Endothelial cell of umbilical vein (primary cell): ENCODE measurements around the gene SULT4A1. TPM values are rescaled to one million over a fixed set of nuclear protein-coding genes. Genes with fewer than 3 reads are reported as not detected.

Experiments
- BruUV-seq: library from RNA; stranded (reverse); fragments of 400-500 nt; replicated peaks from 2 replicates; lab custom pipeline; 2021; lab: Mats Ljungman, UMichigan
- CTCF ChIA-PET: fragments of 300-600, 350-600 bp; sonication (Branson Sonifier 250); formaldehyde crosslinking; loops from one replicate; lab custom pipeline; 2021; ENCODE audit warnings: antibody characterized with exemption, inconsistent platforms; lab: Charles Lee
- POLR2A ChIA-PET: fragments of 300-600, 350-600 bp; sonication (Branson Sonifier 250); formaldehyde crosslinking; loops from one replicate; lab custom pipeline; 2021; ENCODE audit warnings: antibody characterized with exemption, inconsistent platforms; lab: Charles Lee
- DNase-seq: peaks from one replicate; pipeline ENCODE4 v3.0.0-alpha.2; 2011; ENCODE audit warnings: low read depth, low spot score
- FAIRE-seq: peaks from 2 replicates; lab custom pipeline; 2011; peaks lifted over from hg19 to GRCh38; lab: Jason Lieb, UNC
- H2AFZ ChIP-seq: 2 replicates; pipeline ENCODE4 v1.6.0; 2012; ENCODE audit warnings: low read depth, low read length, control low read depth, inconsistent platforms
- H3K27ac ChIP-seq: 2 replicates; pipeline ENCODE4 v1.5.1; 2011; ENCODE audit warnings: low read depth, mild to moderate bottlenecking, control low read depth, low read length, moderate library complexity; ENCODE audit not compliant: insufficient read depth
- H3K27me3 ChIP-seq, 2 experiments: 2 replicates each; pipeline versions ENCODE4 v1.6.0 to v1.6.1; 2011; ENCODE audit warnings: low read length in 2 of 2, mixed read lengths in 1 of 2; ENCODE audit not compliant: control insufficient read depth in 2 of 2, insufficient read depth in 2 of 2
- H3K36me3 ChIP-seq, 2 experiments: 2 replicates in 1 of 2; 3 replicates in 1 of 2; pipeline ENCODE4 v1.5.1; 2011; ENCODE audit warnings: low read length in 2 of 2, mild to moderate bottlenecking in 1 of 2, moderate library complexity in 1 of 2; ENCODE audit not compliant: control insufficient read depth in 2 of 2, insufficient read depth in 2 of 2; ENCODE audit errors: extremely low read depth in 1 of 2
- H3K4me1 ChIP-seq: 3 replicates; pipeline ENCODE4 v1.5.1; 2011; ENCODE audit warnings: mild to moderate bottlenecking, low read length; ENCODE audit not compliant: control insufficient read depth, insufficient read depth; ENCODE audit errors: extremely low read depth
- H3K4me2 ChIP-seq: 2 replicates; pipeline ENCODE4 v1.6.1; 2011; ENCODE audit warnings: low read length, control low read depth, mixed read lengths; ENCODE audit not compliant: insufficient read depth
- H3K4me3 ChIP-seq, 3 experiments: fragments of 200-600 bp in 1 of 3; sonication (generic), shearing (Covaris generic) in 1 of 3; replicated peaks in 1 of 3; 2 replicates each; pipeline ENCODE4 v1.5.1; 2011 to 2016; ENCODE audit warnings: control low read depth in 3 of 3, low read length in 3 of 3, mild to moderate bottlenecking in 2 of 3, inconsistent platforms in 1 of 3, low read depth in 1 of 3, moderate library complexity in 1 of 3; ENCODE audit not compliant: insufficient read depth in 1 of 3
- H3K79me2 ChIP-seq: 2 replicates; pipeline ENCODE4 v1.6.0; 2012; ENCODE audit warnings: low read length, inconsistent platforms; ENCODE audit not compliant: control insufficient read depth, insufficient read depth
- H3K9ac ChIP-seq: replicated peaks from 2 replicates; pipeline ENCODE3; 2011; ENCODE audit warnings: low read length, control low read depth; ENCODE audit not compliant: insufficient read depth; ENCODE audit errors: extremely low read depth
- H3K9me1 ChIP-seq: replicated peaks from 3 replicates; pipeline ENCODE4 v1.6.0; 2011; ENCODE audit warnings: mild to moderate bottlenecking, low read length; ENCODE audit not compliant: control insufficient read depth, insufficient read depth; ENCODE audit errors: extremely low read depth
- H3K9me3 ChIP-seq: replicated peaks from 2 replicates; pipeline ENCODE4 v1.5.1; 2012; ENCODE audit warnings: low read length, inconsistent platforms; ENCODE audit not compliant: control insufficient read depth, insufficient read depth
- H4K20me1 ChIP-seq: replicated peaks from 2 replicates; pipeline ENCODE3; 2011; ENCODE audit warnings: mild to moderate bottlenecking, low read length; ENCODE audit not compliant: control insufficient read depth, insufficient read depth; ENCODE audit errors: extremely low read depth
- CTCF ChIP-seq, 2 donors: IDR thresholded peaks; 1 replicate in 1 of 2; 2 replicates in 1 of 2; pipeline ENCODE4 v1.5.1; 2011; ENCODE audit warnings: low read length in 2 of 2, mild to moderate bottlenecking in 2 of 2, moderate library complexity in 2 of 2, control low read depth in 1 of 2, inconsistent platforms in 1 of 2, low read depth in 1 of 2; ENCODE audit not compliant: insufficient read depth in 1 of 2; ENCODE audit errors: extremely low read depth in 1 of 2
- EZH2 ChIP-seq: IDR thresholded peaks from 2 replicates; pipeline ENCODE4 v1.6.1; 2012; ENCODE audit warnings: borderline replicate concordance, low read depth, mild to moderate bottlenecking, moderate library complexity, low read length, inconsistent platforms; ENCODE audit not compliant: severe bottlenecking
- FOS ChIP-seq: IDR thresholded peaks from 2 replicates; pipeline ENCODE4 v1.6.1; 2011; ENCODE audit warnings: mild to moderate bottlenecking, low read length, moderate library complexity, borderline replicate concordance; ENCODE audit not compliant: insufficient read depth
- GATA2 ChIP-seq: IDR thresholded peaks from 2 replicates; pipeline ENCODE4 v1.7.0; 2011; ENCODE audit warnings: low read depth, mild to moderate bottlenecking, moderate library complexity, mixed read lengths, low read length; ENCODE audit not compliant: insufficient read length, insufficient read depth
- JUN ChIP-seq: IDR thresholded peaks from 2 replicates; pipeline ENCODE4 v1.6.1; 2011; ENCODE audit warnings: borderline replicate concordance, low read depth; ENCODE audit not compliant: insufficient read length, insufficient read depth
- MAX ChIP-seq: IDR thresholded peaks from 2 replicates; pipeline ENCODE4 v1.6.1; 2011; ENCODE audit not compliant: insufficient read depth, insufficient read length
- MYC ChIP-seq: IDR thresholded peaks from one replicate; pipeline ENCODE4 v1.6.1; 2011; ENCODE audit warnings: mild to moderate bottlenecking, low read depth, low read length
- POLR2A ChIP-seq: IDR thresholded peaks from 2 replicates; pipeline ENCODE4 v1.6.1; 2012; ENCODE audit warnings: low read depth, mild to moderate bottlenecking, control low read depth, low read length
- POLR2AphosphoS5 ChIP-seq: IDR thresholded peaks from 2 replicates; pipeline ENCODE4 v1.6.1; 2012; ENCODE audit warnings: low read depth, mild to moderate bottlenecking, control low read depth, low read length, moderate library complexity; ENCODE audit not compliant: insufficient read depth
- dilution Hi-C: fragments of 300-500 bp; cut with MboI; formaldehyde crosslinking; loops from one replicate; pipeline ENCODE4 v1.15.0; 2019; ENCODE audit warnings: low sequenced_read_pairs; ENCODE audit not compliant: extremely low pct_ligation_motif_present
- intact Hi-C: fragments of 100-400 bp; cut with micrococcal nuclease; formaldehyde crosslinking; loops from one replicate; pipeline ENCODE4 v1.10.0; 2022
- polyA plus RNA-seq, 4 experiments: library from polyadenylated mRNA; depleted of rRNA in 3 of 4; stranded (reverse) in 3 of 4; unstranded in 1 of 4; fragments of >200 nt; gene quantifications; 2 replicates each; pipeline versions ENCODE4 v1.2.1 to v1.2.3, GENCODE V29; 2011 to 2012; ENCODE audit warnings: missing spikeins in 1 of 4
- total RNA-seq: library from RNA; stranded (reverse); gene quantifications from 2 replicates; pipeline ENCODE4 v1.2.3, GENCODE V29; 2021

Gene SULT4A1
- total and polyA plus RNA-seq, 2 donors (not counting 3 experiments of a cell fraction or from before 2014, with no cell fraction given), result 0.48 TPM; not detected in 1

GRCh38 chr22:43844560-43845545, 17.5 kb downstream of the SULT4A1 start:
- no peaks in the 10 kb centered on the region for H4K20me1 ChIP-seq
- H3K9me1 ChIP-seq, result no peaks in the 10 kb centered on the region
- H3K4me2 ChIP-seq, result no peak overlapping the region
- no peak for DNase-seq
- dilution Hi-C loops, result no loop called here
- TF ChIP-seq MAX (no peak), GATA2 (no peak), FOS (no peak), EZH2 (no peak), JUN (no peak), POLR2A (no peak), POLR2AphosphoS5 (no peak), CTCF (IDR thresholded peaks at IDR 0.05; ENCODE audit: extremely low read depth in 1 of 2, insufficient read depth in 1 of 2, low read depth in 1 of 2, low read length in 2 of 2) (no peak), MYC (no peak)
- intact Hi-C loops, result no loop called here
- no peak overlapping the region for H3K4me3 ChIP-seq
- BruUV-seq, result no TSS peak
- H3K9me3 ChIP-seq, result no peaks in the 10 kb centered on the region
- ChIA-PET POLR2A (no interaction called here), CTCF (no interaction called here)
- no peaks in the 10 kb centered on the region for H3K79me2 ChIP-seq
- no peak overlapping the region for H3K27ac ChIP-seq
- no peak overlapping the region for H2AFZ ChIP-seq
- no peak overlapping the region for H3K9ac ChIP-seq
- no peaks in the 10 kb centered on the region for H3K36me3 ChIP-seq
- peaks cover 7% of the 10 kb centered on the region for H3K4me1 ChIP-seq
- FAIRE-seq, result no peak
- H3K27me3 ChIP-seq, result no peaks in the 10 kb centered on the region
